GM23338 (cell line): ENCODE data around the gene DUSP15. TPM values are rescaled to one million over a fixed set of nuclear protein-coding genes. Genes with fewer than 3 reads are reported as not detected.

Experiments used
- ATAC-seq: fragments of 200-7000 bp; cut with Tn5 transposase; 3 replicates; pipeline ENCODE4 v1.9.1; 2020
- DNase-seq: peaks from one replicate; pipeline ENCODE4 v3.0.0-alpha.2; 2015; ENCODE audit warnings: low spot score
- H2AFZ ChIP-seq: fragments of 200-600 bp; sonication (generic); 2 replicates; pipeline ENCODE4 v1.8.0; 2016; ENCODE audit warnings: antibody characterized with exemption, mild to moderate bottlenecking, moderate library complexity
- H3F3A ChIP-seq: fragments of 200-600 bp; sonication (generic); replicated peaks from 2 replicates; pipeline ENCODE4 v1.8.0; 2017; ENCODE audit warnings: antibody characterized with exemption, mixed run types, low read depth
- H3K27ac ChIP-seq: fragments of 200-600 bp; sonication (generic); 2 replicates; pipeline ENCODE4 v1.6.1; 2016; ENCODE audit warnings: low read depth
- H3K27me3 ChIP-seq: fragments of 200-600 bp; sonication (generic); 2 replicates; pipeline ENCODE4 v1.8.0; 2016; ENCODE audit warnings: mild to moderate bottlenecking, mixed run types, moderate library complexity; ENCODE audit not compliant: insufficient read depth
- H3K36me3 ChIP-seq: fragments of 200-600 bp; sonication (generic); 2 replicates; pipeline ENCODE4 v1.8.0; 2016; ENCODE audit warnings: mild to moderate bottlenecking; ENCODE audit not compliant: insufficient read depth
- H3K4me1 ChIP-seq: fragments of 200-600 bp; sonication (generic); 2 replicates; pipeline ENCODE4 v1.8.0; 2016; ENCODE audit warnings: mild to moderate bottlenecking, moderate library complexity; ENCODE audit not compliant: insufficient read depth
- H3K4me2 ChIP-seq: fragments of 200-600 bp; sonication (generic); 2 replicates; pipeline ENCODE4 v1.7.1; 2017; ENCODE audit warnings: mixed run types
- H3K4me3 ChIP-seq: fragments of 200-600 bp; sonication (generic); 2 replicates; pipeline ENCODE4 v1.6.1; 2016; ENCODE audit warnings: mixed run types
- H3K79me2 ChIP-seq: fragments of 200-600 bp; sonication (generic); replicated peaks from 2 replicates; pipeline ENCODE4 v1.8.0; 2017; ENCODE audit warnings: mild to moderate bottlenecking; ENCODE audit not compliant: insufficient read depth
- H3K9me2 ChIP-seq: fragments of 200-600 bp; sonication (generic); 2 replicates; pipeline ENCODE4 v1.8.0; 2017; ENCODE audit not compliant: insufficient read depth
- H4K20me1 ChIP-seq: fragments of 200-600 bp; sonication (generic); replicated peaks from 2 replicates; pipeline ENCODE4 v1.8.0; 2017; ENCODE audit warnings: mild to moderate bottlenecking; ENCODE audit not compliant: insufficient read depth
- H3K27ac Mint-ChIP-seq: 2 replicates; pipeline ENCODE4 v1.8.0; 2020; ENCODE audit warnings: inconsistent platforms, mild to moderate bottlenecking, moderate library complexity, mixed read lengths
- H3K27me3 Mint-ChIP-seq: 3 replicates; pipeline ENCODE4 v1.8.0; 2022; ENCODE audit warnings: low read depth, mild to moderate bottlenecking, moderate library complexity, mixed read lengths, inconsistent platforms; ENCODE audit not compliant: insufficient read depth, poor library complexity
- H3K36me3 Mint-ChIP-seq: 3 replicates; pipeline ENCODE4 v1.8.0; 2021; ENCODE audit warnings: low read depth, mild to moderate bottlenecking, inconsistent platforms, moderate library complexity, mixed read lengths
- H3K4me1 Mint-ChIP-seq: 3 replicates; pipeline ENCODE4 v1.8.0; 2020; ENCODE audit warnings: mild to moderate bottlenecking, inconsistent platforms, mixed read lengths
- H3K4me3 Mint-ChIP-seq: 3 replicates; pipeline ENCODE4 v1.8.0; 2021; ENCODE audit warnings: moderate library complexity, mild to moderate bottlenecking, inconsistent platforms, mixed read lengths
- H3K9me3 Mint-ChIP-seq: 3 replicates; pipeline ENCODE4 v1.8.0; 2020; ENCODE audit warnings: moderate library complexity, mild to moderate bottlenecking, inconsistent platforms, mixed read lengths
- CREB1 ChIP-seq: fragments of 250-450 bp; sonication (Bioruptor Pico); IDR thresholded peaks from 2 replicates; pipeline ENCODE4 v1.5.0; 2020; ENCODE audit warnings: low read depth, mild to moderate bottlenecking, moderate library complexity
- CTCF ChIP-seq, 2 experiments: fragments of 200-600 bp in 1 of 2; sonication (generic) in 1 of 2; conservative IDR thresholded peaks; 2 replicates each; pipeline versions ENCODE4 v1.5.1 to v1.6.1; 2016 to 2017; ENCODE audit warnings: antibody characterized with exemption in 2 of 2, low read depth in 2 of 2, mild to moderate bottlenecking in 2 of 2, moderate library complexity in 1 of 2
- ETS1 ChIP-seq: IDR thresholded peaks from 2 replicates; pipeline ENCODE4 v1.6.1; 2016; ENCODE audit warnings: antibody characterized with exemption
- JUNB ChIP-seq: IDR thresholded peaks from one replicate; pipeline ENCODE4 v1.6.1; 2016; ENCODE audit warnings: antibody characterized with exemption; ENCODE audit not compliant: unreplicated experiment
- POLR2AphosphoS5 ChIP-seq: IDR thresholded peaks from 2 replicates; pipeline ENCODE4 v1.6.1; 2016; ENCODE audit warnings: antibody characterized with exemption, low read depth
- ZNF114 ChIP-seq: fragments of 250-450 bp; sonication (Bioruptor Pico); IDR thresholded peaks from 2 replicates; pipeline ENCODE4 v1.5.0; 2020; ENCODE audit warnings: mild to moderate bottlenecking, moderate library complexity
- ZNF331 ChIP-seq: fragments of 250-450 bp; sonication (Bioruptor Pico); IDR thresholded peaks from 2 replicates; pipeline ENCODE4 v1.5.0; 2020; ENCODE audit warnings: low read depth, mild to moderate bottlenecking, moderate library complexity
- polyA plus RNA-seq: library from polyadenylated mRNA; unstranded; fragments of >200 nt; fragmentation: Nextera tagmentation; extraction: Ambion mirVana; gene quantifications from 2 replicates; pipeline ENCODE4 v1.2.1, GENCODE V29; 2016
- total RNA-seq: library from RNA; depleted of rRNA; stranded (reverse); fragments of >200 nt; shearing (Covaris generic); gene quantifications from 2 replicates; pipeline ENCODE4 v1.2.3, GENCODE V29; 2014
- TF ChIP-seq, protein P1 (sequence below): IDR thresholded peaks from one replicate; pipeline ENCODE4 v1.6.1; 2018; ENCODE audit warnings: antibody characterized with exemption; ENCODE audit not compliant: unreplicated experiment

DUSP15 gene
- total and polyA plus RNA-seq, 2 experiments from 2014 or later: 0.61 to 2.8 TPM

DNA sequence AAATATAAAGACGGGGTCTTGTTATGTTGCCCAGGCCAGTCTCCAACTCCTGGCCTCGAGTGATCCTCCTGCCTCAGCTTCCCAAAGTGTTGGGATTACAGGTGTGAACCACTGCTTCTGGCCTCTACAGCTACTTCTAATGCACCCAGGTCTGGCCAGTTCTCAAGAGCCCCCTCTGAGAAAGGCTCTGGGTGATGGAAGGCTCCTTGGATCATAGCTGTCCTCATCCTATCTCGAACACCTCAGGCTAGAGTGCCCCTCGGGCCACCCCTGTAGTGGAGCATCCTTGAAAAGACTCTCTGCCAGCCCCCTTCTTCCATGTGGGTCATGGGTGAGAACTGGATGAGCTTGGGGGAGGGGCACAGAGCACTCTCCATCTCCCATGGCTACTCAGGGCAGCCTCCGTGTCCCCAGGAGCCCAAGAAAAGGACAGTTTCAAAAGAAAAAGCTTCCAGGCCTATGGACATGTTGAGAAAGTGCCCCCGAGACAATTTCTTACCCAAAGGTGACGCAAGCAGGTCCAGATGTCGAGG lies 51.9 kb downstream of the DUSP15 start (continued):
- TF ChIP-seq, protein P1, sequence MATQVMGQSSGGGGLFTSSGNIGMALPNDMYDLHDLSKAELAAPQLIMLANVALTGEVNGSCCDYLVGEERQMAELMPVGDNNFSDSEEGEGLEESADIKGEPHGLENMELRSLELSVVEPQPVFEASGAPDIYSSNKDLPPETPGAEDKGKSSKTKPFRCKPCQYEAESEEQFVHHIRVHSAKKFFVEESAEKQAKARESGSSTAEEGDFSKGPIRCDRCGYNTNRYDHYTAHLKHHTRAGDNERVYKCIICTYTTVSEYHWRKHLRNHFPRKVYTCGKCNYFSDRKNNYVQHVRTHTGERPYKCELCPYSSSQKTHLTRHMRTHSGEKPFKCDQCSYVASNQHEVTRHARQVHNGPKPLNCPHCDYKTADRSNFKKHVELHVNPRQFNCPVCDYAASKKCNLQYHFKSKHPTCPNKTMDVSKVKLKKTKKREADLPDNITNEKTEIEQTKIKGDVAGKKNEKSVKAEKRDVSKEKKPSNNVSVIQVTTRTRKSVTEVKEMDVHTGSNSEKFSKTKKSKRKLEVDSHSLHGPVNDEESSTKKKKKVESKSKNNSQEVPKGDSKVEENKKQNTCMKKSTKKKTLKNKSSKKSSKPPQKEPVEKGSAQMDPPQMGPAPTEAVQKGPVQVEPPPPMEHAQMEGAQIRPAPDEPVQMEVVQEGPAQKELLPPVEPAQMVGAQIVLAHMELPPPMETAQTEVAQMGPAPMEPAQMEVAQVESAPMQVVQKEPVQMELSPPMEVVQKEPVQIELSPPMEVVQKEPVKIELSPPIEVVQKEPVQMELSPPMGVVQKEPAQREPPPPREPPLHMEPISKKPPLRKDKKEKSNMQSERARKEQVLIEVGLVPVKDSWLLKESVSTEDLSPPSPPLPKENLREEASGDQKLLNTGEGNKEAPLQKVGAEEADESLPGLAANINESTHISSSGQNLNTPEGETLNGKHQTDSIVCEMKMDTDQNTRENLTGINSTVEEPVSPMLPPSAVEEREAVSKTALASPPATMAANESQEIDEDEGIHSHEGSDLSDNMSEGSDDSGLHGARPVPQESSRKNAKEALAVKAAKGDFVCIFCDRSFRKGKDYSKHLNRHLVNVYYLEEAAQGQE: no peak
- TF ChIP-seq POLR2AphosphoS5 (no peak), ZNF114 (CRISPR knock-in tag) (no peak), CREB1 (CRISPR knock-in tag) (no peak), CTCF (conservative IDR thresholded peaks at IDR 0.05; ENCODE audit: low read depth in 2 of 2) (no peak), JUNB (no peak)

GRCh38 chr20:31817461-31817860 lies 52.9 kb downstream of the DUSP15 start:
- Histone ChIP-seq H3K4me2 (no peak overlapping the region), H4K20me1 (peaks cover 2% of the 10 kb centered on the region), H3K27me3 (no peaks in the 10 kb centered on the region), H3F3A (0 out of 2 replicates have a peak, but pooled peaks cover 10% of the 10 kb centered on the region), H3K79me2 (no peaks in the 10 kb centered on the region), H3K4me3 (no peak overlapping the region), H3K9me2 (no peaks in the 10 kb centered on the region), H3K36me3 (no peaks in the 10 kb centered on the region), H3K4me1 (peaks cover 13% of the 10 kb centered on the region), H2AFZ (no peak overlapping the region), H3K27ac (no peak overlapping the region)
- Mint-ChIP-seq H3K9me3 (no peaks in the 10 kb centered on the region), H3K27ac (no peak overlapping the region), H3K27me3 (peaks cover 7% of the 10 kb centered on the region), H3K36me3 (no peaks in the 10 kb centered on the region), H3K4me1 (peaks cover 12% of the 10 kb centered on the region), H3K4me3 (no peak overlapping the region)
- no peak for DNase-seq
- ATAC-seq: no peak
- TF ChIP-seq POLR2AphosphoS5: no peak
- no peak for TF ChIP-seq ETS1
- no peak for TF ChIP-seq ZNF331 (CRISPR knock-in tag)
- no peak for TF ChIP-seq JUNB
